HG02885 (cell line): ENCODE results near the gene LIPE.

Experiments used
- ATAC-seq: cut with Tn5 transposase; IDR thresholded peaks from one replicate; pipeline ENCODE4 v1.9.1; 2021; ENCODE audit warnings: mild to moderate bottlenecking; ENCODE audit not compliant: unreplicated experiment, poor library complexity

Gene LIPE

GRCh38 chr19:42360787-42361544 lies 66.2 kb downstream of the LIPE start:
- ATAC-seq: no peak

DNA sequence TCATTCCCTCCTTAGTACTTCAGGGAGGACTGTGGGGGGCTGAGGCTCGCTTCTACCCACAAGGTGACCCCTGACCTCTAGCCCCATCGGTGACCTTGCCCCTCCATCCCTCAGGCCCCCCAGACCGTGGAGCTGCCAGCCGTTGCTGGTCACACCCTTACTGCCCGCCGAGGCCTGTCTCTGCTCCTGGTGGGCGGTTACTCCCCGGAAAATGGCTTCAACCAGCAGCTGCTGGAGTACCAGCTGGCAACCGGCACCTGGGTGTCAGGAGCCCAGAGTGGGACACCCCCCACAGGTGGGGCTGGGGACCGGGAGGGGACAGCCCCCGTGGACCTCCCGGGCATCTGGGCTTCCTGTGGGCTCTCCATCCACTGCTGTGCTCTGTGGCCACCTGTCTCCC lies 69.9 kb downstream of the LIPE start:
- no peak for ATAC-seq

- ATAC-seq: no peak
Measured at GRCh38 chr19:42356686-42357085, 70.5 kb downstream of the LIPE start.

GRCh38 chr19:42355896-42356295 lies 71.3 kb downstream of the LIPE start:
- no peak for ATAC-seq

DNA sequence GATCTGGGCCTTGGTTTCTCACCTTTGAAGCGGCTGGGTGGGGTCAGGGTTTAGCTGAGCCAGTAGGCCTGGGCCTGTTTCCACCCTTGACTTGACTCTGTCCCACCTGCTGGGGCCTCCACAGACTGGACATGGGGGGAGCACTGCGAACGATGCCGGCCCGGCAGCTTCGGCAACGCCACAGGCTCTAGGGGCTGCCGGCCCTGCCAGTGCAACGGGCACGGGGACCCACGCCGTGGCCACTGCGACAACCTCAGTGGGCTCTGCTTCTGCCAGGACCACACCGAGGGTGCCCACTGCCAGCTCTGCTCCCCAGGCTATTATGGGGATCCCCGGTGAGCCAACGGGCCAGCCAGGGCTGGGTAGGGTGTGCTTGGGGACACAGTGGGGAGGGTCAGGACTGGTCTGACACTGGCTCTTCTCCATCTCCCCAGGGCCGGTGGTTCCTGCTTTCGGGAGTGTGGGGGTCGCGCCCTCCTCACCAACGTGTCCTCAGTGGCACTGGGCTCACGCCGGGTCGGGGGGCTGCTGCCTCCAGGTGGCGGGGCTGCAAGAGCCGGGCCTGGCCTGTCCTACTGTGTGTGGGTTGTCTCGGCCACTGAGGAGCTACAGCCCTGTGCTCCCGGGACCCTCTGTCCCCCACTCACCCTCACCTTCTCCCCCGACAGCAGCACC lies 73.7 kb downstream of the LIPE start:
- ATAC-seq: no peak

- no peak for ATAC-seq
Measured at GRCh38 chr19:42352301-42353259, 74.6 kb downstream of the LIPE start.
